IPS-15b (cell line): ENCODE measurements around the gene CRB2.

ENCODE experiments used
- H3K27me3 ChIP-seq: one replicate; pipeline ENCODE4 v1.6.1; 2013; ENCODE audit warnings: low read length; ENCODE audit not compliant: control insufficient read depth, insufficient read depth
- H3K36me3 ChIP-seq: one replicate; pipeline ENCODE4 v1.6.1; 2013; ENCODE audit warnings: low read length; ENCODE audit not compliant: control insufficient read depth, insufficient read depth
- H3K4me1 ChIP-seq: one replicate; pipeline ENCODE4 v1.6.1; 2013; ENCODE audit warnings: mild to moderate bottlenecking, low read length; ENCODE audit not compliant: control insufficient read depth, insufficient read depth
- H3K4me3 ChIP-seq: one replicate; pipeline ENCODE4 v1.5.1; 2013; ENCODE audit warnings: low read depth, low read length
- H3K9ac ChIP-seq: one replicate; pipeline ENCODE4 v1.6.1; 2013; ENCODE audit warnings: low read depth, mild to moderate bottlenecking, low read length
- H3K9me3 ChIP-seq: one replicate; pipeline ENCODE4 v1.6.1; 2013; ENCODE audit warnings: mild to moderate bottlenecking, low read length; ENCODE audit not compliant: control insufficient read depth, insufficient read depth

Gene CRB2

GRCh38 chr9:123371805-123372590 is 16.0 kb downstream of the CRB2 start:
- Histone ChIP-seq H3K36me3 (peaks cover 11% of the 10 kb centered on the region), H3K4me3 (no peak overlapping the region), H3K9me3 (no peaks in the 10 kb centered on the region), H3K27me3 (no peaks in the 10 kb centered on the region), H3K4me1 (peaks cover 2% of the 10 kb centered on the region), H3K9ac (no peak overlapping the region)

GRCh38 chr9:123372766-123373446 is 16.9 kb downstream of the CRB2 start:
- no peaks in the 10 kb centered on the region for H3K27me3 ChIP-seq
- H3K36me3 ChIP-seq = peaks cover 11% of the 10 kb centered on the region
- H3K9me3 ChIP-seq = no peaks in the 10 kb centered on the region
- no peak overlapping the region for H3K9ac ChIP-seq
- H3K4me1 ChIP-seq = peaks cover 2% of the 10 kb centered on the region
- H3K4me3 ChIP-seq = no peak overlapping the region

- Histone ChIP-seq H3K4me3 (no peak overlapping the region), H3K4me1 (peaks cover 2% of the 10 kb centered on the region), H3K9ac (no peak overlapping the region), H3K9me3 (no peaks in the 10 kb centered on the region), H3K27me3 (no peaks in the 10 kb centered on the region), H3K36me3 (peaks cover 15% of the 10 kb centered on the region)
Observed at GRCh38 chr9:123373447-123373923, 17.5 kb downstream of the CRB2 start.

GRCh38 chr9:123373946-123374345 is 17.9 kb downstream of the CRB2 start:
- Histone ChIP-seq H3K9me3 (no peaks in the 10 kb centered on the region), H3K27me3 (no peaks in the 10 kb centered on the region), H3K4me3 (no peak overlapping the region), H3K36me3 (peaks cover 15% of the 10 kb centered on the region), H3K9ac (no peak overlapping the region), H3K4me1 (peaks cover 2% of the 10 kb centered on the region)

- H3K4me3 ChIP-seq = no peak overlapping the region
- no peak overlapping the region for H3K9ac ChIP-seq
- H3K36me3 ChIP-seq = peaks cover 11% of the 10 kb centered on the region
- H3K27me3 ChIP-seq = no peaks in the 10 kb centered on the region
- H3K4me1 ChIP-seq = peaks cover 2% of the 10 kb centered on the region
- no peaks in the 10 kb centered on the region for H3K9me3 ChIP-seq
Observed at GRCh38 chr9:123375469-123376132, 19.6 kb downstream of the CRB2 start.

- peaks cover 10% of the 10 kb centered on the region for H3K36me3 ChIP-seq
- no peaks in the 10 kb centered on the region for H3K27me3 ChIP-seq
- peaks cover 2% of the 10 kb centered on the region for H3K4me1 ChIP-seq
- H3K4me3 ChIP-seq = no peak overlapping the region
- no peaks in the 10 kb centered on the region for H3K9me3 ChIP-seq
- H3K9ac ChIP-seq = no peak overlapping the region
Observed at GRCh38 chr9:123376218-123377071, 20.4 kb downstream of the CRB2 start.

- no peak overlapping the region for H3K9ac ChIP-seq
- H3K4me1 ChIP-seq = peaks cover 2% of the 10 kb centered on the region
- H3K36me3 ChIP-seq = peaks cover 10% of the 10 kb centered on the region
- no peaks in the 10 kb centered on the region for H3K9me3 ChIP-seq
- no peaks in the 10 kb centered on the region for H3K27me3 ChIP-seq
- H3K4me3 ChIP-seq = no peak overlapping the region
Observed at GRCh38 chr9:123377211-123377971, 21.4 kb downstream of the CRB2 start.

- H3K9ac ChIP-seq = no peak overlapping the region
- peaks cover 7% of the 10 kb centered on the region for H3K36me3 ChIP-seq
- no peak overlapping the region for H3K4me3 ChIP-seq
- no peaks in the 10 kb centered on the region for H3K27me3 ChIP-seq
- no peaks in the 10 kb centered on the region for H3K9me3 ChIP-seq
- peaks cover 2% of the 10 kb centered on the region for H3K4me1 ChIP-seq
Observed at GRCh38 chr9:123378025-123378424, 22.0 kb downstream of the CRB2 start.

GRCh38 chr9:123378956-123379660 is 23.1 kb downstream of the CRB2 start:
- no peak overlapping the region for H3K4me3 ChIP-seq
- H3K36me3 ChIP-seq = peaks cover 7% of the 10 kb centered on the region
- peaks cover 2% of the 10 kb centered on the region for H3K4me1 ChIP-seq
- H3K27me3 ChIP-seq = no peaks in the 10 kb centered on the region
- H3K9ac ChIP-seq = no peak overlapping the region
- H3K9me3 ChIP-seq = no peaks in the 10 kb centered on the region

GRCh38 chr9:123380852-123381705 is 25.1 kb downstream of the CRB2 start:
- Histone ChIP-seq H3K9ac (no peak overlapping the region), H3K4me1 (no peaks in the 10 kb centered on the region), H3K4me3 (no peak overlapping the region), H3K27me3 (no peaks in the 10 kb centered on the region), H3K36me3 (peaks cover 7% of the 10 kb centered on the region), H3K9me3 (no peaks in the 10 kb centered on the region)
